GM06990 (cell line): Measurements from ENCODE around the gene TDRD10.
"Not testable (repeated sequence)": the region's sequence is repeated elsewhere in the genome, so short reads cannot be mapped to it uniquely, and the experiment has no call there.

Experiments
- DNase-seq: peaks from one replicate; pipeline ENCODE4 v3.0.0-alpha.2; 2011; ENCODE audit not compliant: insufficient read length; ENCODE audit errors: extremely low read depth
- H3K27me3 ChIP-seq: replicated peaks from 2 replicates; pipeline ENCODE4 v1.6.0; 2011; ENCODE audit warnings: low read length; ENCODE audit not compliant: control insufficient read depth, insufficient read depth
- H3K36me3 ChIP-seq: 2 replicates; pipeline ENCODE4 v1.5.1; 2011; ENCODE audit warnings: low read length; ENCODE audit not compliant: control insufficient read depth, insufficient read depth
- H3K4me3 ChIP-seq: replicated peaks from 2 replicates; pipeline ENCODE4 v1.5.1; 2011; ENCODE audit warnings: low read depth, mild to moderate bottlenecking, control low read depth, low read length
- CTCF ChIP-seq: IDR thresholded peaks from 2 replicates; pipeline ENCODE4 v1.5.1; 2011; ENCODE audit warnings: low read length, control low read depth, mild to moderate bottlenecking, inconsistent platforms; ENCODE audit not compliant: insufficient read depth, poor library complexity, severe bottlenecking

TDRD10 gene

GRCh38 chr1:154521695-154522094 lies 19.7 kb downstream of the TDRD10 start:
- DNase-seq, result no peak
- Histone ChIP-seq H3K36me3 (no peaks in the 10 kb centered on the region), H3K4me3 (no peak overlapping the region), H3K27me3 (0 out of 2 replicates have a peak, but pooled peaks cover 1% of the 10 kb centered on the region)
- no peak for TF ChIP-seq CTCF

- no peak for DNase-seq
- TF ChIP-seq CTCF, result no peak
- H3K27me3 ChIP-seq, result no peaks in the 10 kb centered on the region
- no peak overlapping the region for H3K4me3 ChIP-seq
- H3K36me3 ChIP-seq, result no peaks in the 10 kb centered on the region
These were observed 22.9 kb downstream of the TDRD10 start for GRCh38 chr1:154524881-154525280.

GRCh38 chr1:154527192-154527591 lies 25.2 kb downstream of the TDRD10 start:
- TF ChIP-seq CTCF, result no peak
- DNase-seq, result no peak
- Histone ChIP-seq H3K4me3 (no peak overlapping the region), H3K36me3 (no peaks in the 10 kb centered on the region), H3K27me3 (no peaks in the 10 kb centered on the region)

- Histone ChIP-seq H3K27me3 (no peaks in the 10 kb centered on the region), H3K4me3 (no peak overlapping the region), H3K36me3 (no peaks in the 10 kb centered on the region)
- no peak for TF ChIP-seq CTCF
- no peak for DNase-seq
These were observed 27.3 kb downstream of the TDRD10 start for GRCh38 chr1:154529308-154529707.

GRCh38 chr1:154531950-154532349 lies 29.9 kb downstream of the TDRD10 start:
- not testable (repeated sequence) for H3K27me3 ChIP-seq, DNase-seq, H3K4me3 ChIP-seq, H3K36me3 ChIP-seq

GRCh38 chr1:154533952-154534844 lies 32.2 kb downstream of the TDRD10 start:
- no peak overlapping the region for H3K4me3 ChIP-seq
- no peaks in the 10 kb centered on the region for H3K36me3 ChIP-seq
- no peak for DNase-seq
- no peaks in the 10 kb centered on the region; the same call in 1 of the 2 replicates for H3K27me3 ChIP-seq
- peak; percentile 46 for TF ChIP-seq CTCF
